Lower lobe of right lung (tissue), 2 donors: ENCODE measurements around the gene FMO1. TPM values are rescaled to one million over a fixed set of nuclear protein-coding genes. Genes with fewer than 3 reads are reported as not detected.
A peak's percentile ranks its signal among the peaks of the same experiment; 100 is the strongest.
"Not testable (repeated sequence)": the region's sequence is repeated elsewhere in the genome, so short reads cannot be mapped to it uniquely, and the experiment has no call there.

Source experiments
- ATAC-seq, 2 donors: fragments of 200-7000 bp; cut with Tn5 transposase; one replicate each; pipeline ENCODE4 v1.9.1; 2020 to 2022; ENCODE audit warnings: mild to moderate bottlenecking in 2 of 2, moderate library complexity in 2 of 2
- DNase-seq: peaks from one replicate; pipeline ENCODE4 v3.0.0-alpha.2; 2020
- H3K27ac ChIP-seq: fragments of 200-600 bp; one replicate; pipeline ENCODE4 v1.8.0; 2022
- H3K27me3 ChIP-seq: fragments of 200-600 bp; one replicate; pipeline ENCODE4 v1.8.0; 2022; ENCODE audit warnings: low read depth
- H3K36me3 ChIP-seq: fragments of 200-600 bp; one replicate; pipeline ENCODE4 v1.8.0; 2022; ENCODE audit warnings: mild to moderate bottlenecking
- H3K4me1 ChIP-seq: fragments of 200-600 bp; one replicate; pipeline ENCODE4 v1.8.0; 2022
- H3K4me3 ChIP-seq: fragments of 200-600 bp; one replicate; pipeline ENCODE4 v1.8.0; 2022; ENCODE audit warnings: mild to moderate bottlenecking
- H3K9me3 ChIP-seq: fragments of 200-600 bp; one replicate; pipeline ENCODE4 v1.8.0; 2022
- intact Hi-C: fragments of 100-400 bp; cut with DNase I; formaldehyde crosslinking; loops from one replicate; pipeline ENCODE4 v1.11.0; 2022
- total RNA-seq: library from RNA; stranded (reverse); fragmentation: NEBNext Ultra II Directional; extraction: Animal tissue kit (Norgen Biotek cat#: 25700); gene quantifications from one replicate; pipeline ENCODE4 v1.2.1, GENCODE V29; 2021
- TF ChIP-seq, protein P1 (sequence below): fragments of 200-600 bp; IDR thresholded peaks from one replicate; pipeline ENCODE4 v1.8.0; 2022; ENCODE audit warnings: antibody characterized with exemption, mild to moderate bottlenecking
- donor health status: DM: no; HTN: yes; CAD: no; lungs with severe emphysema.

FMO1 gene
- total RNA-seq, 1 donor from 2014 or later, result 2.4 TPM

DNA sequence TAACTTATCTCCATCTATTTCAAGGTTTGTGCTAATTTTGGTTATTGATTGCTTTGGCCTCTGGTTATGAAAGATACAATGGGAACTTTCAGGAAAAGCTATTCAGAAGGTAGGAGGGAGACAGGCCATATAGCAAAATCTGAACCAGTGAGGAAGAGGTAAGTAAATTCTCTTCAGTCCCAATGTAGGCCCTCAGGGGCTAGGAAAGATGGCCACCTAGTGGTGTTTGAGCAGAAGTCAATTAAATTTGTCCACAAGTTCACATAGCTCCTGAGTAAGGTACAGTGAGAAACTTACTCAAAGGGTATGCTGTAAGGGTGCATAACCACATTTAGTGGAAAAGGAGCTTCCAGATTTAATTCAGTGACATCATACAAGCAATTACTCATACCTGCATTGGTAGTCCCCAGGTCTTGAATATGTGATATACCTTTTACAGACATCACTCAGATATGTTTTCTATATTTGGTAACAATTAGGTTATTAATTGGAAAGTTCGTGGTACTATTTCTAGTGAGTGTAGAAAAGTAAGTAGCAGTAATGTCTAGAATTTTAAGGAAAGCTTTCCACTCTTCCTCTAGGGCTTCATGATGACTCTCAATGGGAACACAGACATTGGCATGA, 21.4 kb upstream of the FMO1 start:
- H3K4me3 ChIP-seq, result no peak overlapping the region
- DNase-seq (no peak), ATAC-seq (peak; percentile 78 to 89)
- intact Hi-C loops, result no loop called here
- H3K4me1 ChIP-seq, result no peaks in the 10 kb centered on the region
- no peaks in the 10 kb centered on the region for H3K9me3 ChIP-seq
- H3K36me3 ChIP-seq, result no peaks in the 10 kb centered on the region
- TF ChIP-seq, protein P1, sequence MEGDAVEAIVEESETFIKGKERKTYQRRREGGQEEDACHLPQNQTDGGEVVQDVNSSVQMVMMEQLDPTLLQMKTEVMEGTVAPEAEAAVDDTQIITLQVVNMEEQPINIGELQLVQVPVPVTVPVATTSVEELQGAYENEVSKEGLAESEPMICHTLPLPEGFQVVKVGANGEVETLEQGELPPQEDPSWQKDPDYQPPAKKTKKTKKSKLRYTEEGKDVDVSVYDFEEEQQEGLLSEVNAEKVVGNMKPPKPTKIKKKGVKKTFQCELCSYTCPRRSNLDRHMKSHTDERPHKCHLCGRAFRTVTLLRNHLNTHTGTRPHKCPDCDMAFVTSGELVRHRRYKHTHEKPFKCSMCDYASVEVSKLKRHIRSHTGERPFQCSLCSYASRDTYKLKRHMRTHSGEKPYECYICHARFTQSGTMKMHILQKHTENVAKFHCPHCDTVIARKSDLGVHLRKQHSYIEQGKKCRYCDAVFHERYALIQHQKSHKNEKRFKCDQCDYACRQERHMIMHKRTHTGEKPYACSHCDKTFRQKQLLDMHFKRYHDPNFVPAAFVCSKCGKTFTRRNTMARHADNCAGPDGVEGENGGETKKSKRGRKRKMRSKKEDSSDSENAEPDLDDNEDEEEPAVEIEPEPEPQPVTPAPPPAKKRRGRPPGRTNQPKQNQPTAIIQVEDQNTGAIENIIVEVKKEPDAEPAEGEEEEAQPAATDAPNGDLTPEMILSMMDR, result peak; percentile 66
- no peaks in the 10 kb centered on the region for H3K27me3 ChIP-seq
- H3K27ac ChIP-seq, result no peak overlapping the region

- no peaks in the 10 kb centered on the region for H3K4me1 ChIP-seq
- intact Hi-C loops, result no loop called here
- H3K27me3 ChIP-seq, result no peaks in the 10 kb centered on the region
- H3K4me3 ChIP-seq, result no peak overlapping the region
- H3K9me3 ChIP-seq, result no peaks in the 10 kb centered on the region
- DNase-seq (no peak), ATAC-seq (no peak)
- no peaks in the 10 kb centered on the region for H3K36me3 ChIP-seq
- TF ChIP-seq, protein P1, result no peak
- no peak overlapping the region for H3K27ac ChIP-seq
These were observed 17.0 kb upstream of the FMO1 start for GRCh38 chr1:171231326-171231725.

GRCh38 chr1:171233183-171233582, 15.1 kb upstream of the FMO1 start:
- ATAC-seq (no peak), DNase-seq (no peak)
- Histone ChIP-seq H3K36me3 (no peaks in the 10 kb centered on the region), H3K27me3 (peaks cover 4% of the 10 kb centered on the region), H3K4me3 (no peak overlapping the region), H3K27ac (no peak overlapping the region), H3K9me3 (no peaks in the 10 kb centered on the region), H3K4me1 (no peaks in the 10 kb centered on the region)
- TF ChIP-seq, protein P1, result no peak
- intact Hi-C loops, result no loop called here

DNA sequence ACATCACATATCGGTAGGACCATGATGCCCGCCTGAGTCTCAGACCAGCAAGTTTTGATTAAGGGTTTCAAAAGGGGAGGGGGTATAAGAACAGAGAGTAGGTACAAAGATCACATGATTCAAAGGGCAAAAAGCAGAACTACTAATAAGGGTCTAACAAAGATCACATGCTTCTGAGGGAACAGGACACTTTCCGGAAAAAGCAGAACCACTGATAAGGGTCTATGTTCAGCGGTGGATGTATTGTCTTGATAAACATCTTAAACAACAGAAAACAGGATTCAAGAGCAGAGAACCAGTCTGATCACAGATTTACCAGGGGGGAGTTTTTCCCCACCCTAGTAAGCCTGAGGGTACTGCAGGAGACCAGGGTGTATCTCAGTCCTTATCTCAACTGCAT, 12.1 kb upstream of the FMO1 start:
- H3K36me3 ChIP-seq, H3K27me3 ChIP-seq, H3K4me3 ChIP-seq, H3K4me1 ChIP-seq, DNase-seq, H3K27ac ChIP-seq, H3K9me3 ChIP-seq, ATAC-seq, intact Hi-C loops: not testable (repeated sequence)

GRCh38 chr1:171243878-171244277, 4.4 kb upstream of the FMO1 start:
- Histone ChIP-seq H3K27ac (no peak overlapping the region), H3K36me3 (no peaks in the 10 kb centered on the region), H3K4me3 (no peak overlapping the region), H3K27me3 (no peaks in the 10 kb centered on the region), H3K9me3 (no peaks in the 10 kb centered on the region), H3K4me1 (no peaks in the 10 kb centered on the region)
- intact Hi-C loops, result no loop called here
- DNase-seq (no peak), ATAC-seq (no peak)
- TF ChIP-seq, protein P1, result no peak

- Histone ChIP-seq H3K4me3 (no peak overlapping the region), H3K27me3 (no peaks in the 10 kb centered on the region), H3K36me3 (no peaks in the 10 kb centered on the region), H3K27ac (no peak overlapping the region), H3K9me3 (no peaks in the 10 kb centered on the region), H3K4me1 (no peaks in the 10 kb centered on the region)
- DNase-seq (no peak), ATAC-seq (peak; percentile 59 to 75)
- TF ChIP-seq, protein P1, result peak; percentile 68
- intact Hi-C loops, result no loop called here
These were observed 2.7 kb upstream of the FMO1 start for GRCh38 chr1:171245458-171246064.
